Trophoblast cell (in vitro differentiated cells and primary cell): Measurements from ENCODE around the gene CFAP97.
A peak's percentile ranks its signal among the peaks of the same experiment; 100 is the strongest.

Experiments used
- DNase-seq, 2 donors: peaks; one replicate each; pipeline ENCODE4 v3.0.0-alpha.2; 2016
- H2AFZ ChIP-seq: 2 replicates; pipeline ENCODE4 v1.6.1; 2013; ENCODE audit warnings: low read length, moderate library complexity, mild to moderate bottlenecking; ENCODE audit not compliant: insufficient read depth, poor library complexity
- H2AK5ac ChIP-seq: 2 replicates; pipeline ENCODE4 v1.6.1; 2013; ENCODE audit warnings: mild to moderate bottlenecking, low read length
- H2BK120ac ChIP-seq: 2 replicates; pipeline ENCODE4 v1.6.1; 2013; ENCODE audit warnings: low read length, mild to moderate bottlenecking, moderate library complexity; ENCODE audit not compliant: insufficient read depth, poor library complexity
- H2BK12ac ChIP-seq: 2 replicates; pipeline ENCODE4 v1.6.1; 2013; ENCODE audit warnings: mild to moderate bottlenecking, low read length, moderate library complexity
- H2BK5ac ChIP-seq: 2 replicates; pipeline ENCODE4 v1.6.1; 2013; ENCODE audit warnings: low read length, low read depth, moderate library complexity, mild to moderate bottlenecking; ENCODE audit not compliant: poor library complexity
- H3K14ac ChIP-seq: 2 replicates; pipeline ENCODE4 v1.6.1; 2013; ENCODE audit warnings: mild to moderate bottlenecking, low read length
- H3K18ac ChIP-seq: 2 replicates; pipeline ENCODE4 v1.6.1; 2013; ENCODE audit warnings: mild to moderate bottlenecking, low read length
- H3K23ac ChIP-seq: 2 replicates; pipeline ENCODE4 v1.6.1; 2013; ENCODE audit warnings: low read length
- H3K27ac ChIP-seq: 2 replicates; pipeline ENCODE4 v1.5.1; 2013; ENCODE audit warnings: low read depth, mild to moderate bottlenecking, inconsistent platforms, low read length, moderate library complexity
- H3K27me3 ChIP-seq: 2 replicates; pipeline ENCODE4 v1.6.1; 2013; ENCODE audit warnings: inconsistent platforms, mild to moderate bottlenecking, low read length, moderate library complexity; ENCODE audit not compliant: insufficient read depth
- H3K36me3 ChIP-seq, 2 experiments: 1 replicate in 1 of 2; 2 replicates in 1 of 2; pipeline ENCODE4 v1.6.1; 2013; ENCODE audit warnings: low read length in 2 of 2, mild to moderate bottlenecking in 2 of 2, moderate library complexity in 1 of 2; ENCODE audit not compliant: insufficient read depth in 2 of 2, control insufficient read depth in 1 of 2
- H3K4ac ChIP-seq: 2 replicates; pipeline ENCODE4 v1.6.1; 2013; ENCODE audit warnings: low read depth, mild to moderate bottlenecking, low read length, moderate library complexity
- H3K4me1 ChIP-seq, 2 experiments: 1 replicate in 1 of 2; 2 replicates in 1 of 2; pipeline ENCODE4 v1.6.1; 2013; ENCODE audit warnings: low read length in 2 of 2, mild to moderate bottlenecking in 2 of 2, moderate library complexity in 1 of 2; ENCODE audit not compliant: insufficient read depth in 2 of 2, control insufficient read depth in 1 of 2
- H3K4me2 ChIP-seq: 2 replicates; pipeline ENCODE4 v1.6.1; 2013; ENCODE audit warnings: inconsistent platforms, mild to moderate bottlenecking, low read length, moderate library complexity
- H3K4me3 ChIP-seq: 2 replicates; pipeline ENCODE4 v1.5.1; 2013; ENCODE audit warnings: mild to moderate bottlenecking, low read depth, low read length, inconsistent platforms
- H3K79me1 ChIP-seq: one replicate; pipeline ENCODE4 v1.6.1; 2013; ENCODE audit warnings: low read length
- H3K79me2 ChIP-seq: 2 replicates; pipeline ENCODE4 v1.6.1; 2013; ENCODE audit warnings: low read length, mild to moderate bottlenecking; ENCODE audit not compliant: control insufficient read depth, insufficient read depth, poor library complexity
- H3K9ac ChIP-seq: 2 replicates; pipeline ENCODE4 v1.6.1; 2013; ENCODE audit warnings: mild to moderate bottlenecking, low read length
- H3K9me3 ChIP-seq: 2 replicates; pipeline ENCODE4 v1.6.1; 2013; ENCODE audit warnings: low read depth, mild to moderate bottlenecking, control low read depth, inconsistent platforms, low read length; ENCODE audit not compliant: insufficient read depth
- H4K12ac ChIP-seq: 2 replicates; pipeline ENCODE4 v1.6.1; 2013; ENCODE audit warnings: low read depth, mild to moderate bottlenecking, low read length, moderate library complexity
- H4K8ac ChIP-seq: 2 replicates; pipeline ENCODE4 v1.6.1; 2013; ENCODE audit warnings: low read depth, mild to moderate bottlenecking, low read length, moderate library complexity
- H4K91ac ChIP-seq: one replicate; pipeline ENCODE4 v1.6.1; 2013; ENCODE audit warnings: low read depth, mild to moderate bottlenecking, low read length, moderate library complexity
- WGBS: extraction: QIAGEN DNeasy Blood & Tissue Kit; methylation state at CpG from one replicate; pipeline ENCODE4 v1.1.7; 2013; ENCODE audit warnings: missing lambda C conversion rate; ENCODE audit not compliant: insufficient read length, insufficient coverage; ENCODE audit errors: extremely low coverage; 5-methylcytosine and 5-hydroxymethylcytosine counted together

The CFAP97 gene

GRCh38 chr4:185222598-185222997, 18.8 kb upstream of the CFAP97 start:
- Histone ChIP-seq H2BK5ac (no peak overlapping the region), H2AK5ac (no peak overlapping the region), H3K4me3 (no peak overlapping the region), H3K9ac (no peak overlapping the region), H3K79me1 (no peaks in the 10 kb centered on the region), H3K23ac (no peak overlapping the region), H3K27me3 (no peaks in the 10 kb centered on the region), H3K4me1 (no peaks in the 10 kb centered on the region), H3K4me2 (no peak overlapping the region), H4K91ac (no peak overlapping the region), H4K8ac (no peak overlapping the region), H2BK120ac (no peak overlapping the region), H3K14ac (no peak overlapping the region), H3K36me3 (peaks cover 0 to 2% of the 10 kb centered on the region in 2 experiments), H4K12ac (no peak overlapping the region), H2AFZ (no peak overlapping the region), H3K27ac (no peak overlapping the region), H3K79me2 (peaks cover 6% of the 10 kb centered on the region), H3K18ac (no peak overlapping the region), H2BK12ac (no peak overlapping the region), H3K9me3 (no peaks in the 10 kb centered on the region), H3K4ac (no peak overlapping the region)
- peak in 1 of 2 donors; percentile 33 for DNase-seq

DNA sequence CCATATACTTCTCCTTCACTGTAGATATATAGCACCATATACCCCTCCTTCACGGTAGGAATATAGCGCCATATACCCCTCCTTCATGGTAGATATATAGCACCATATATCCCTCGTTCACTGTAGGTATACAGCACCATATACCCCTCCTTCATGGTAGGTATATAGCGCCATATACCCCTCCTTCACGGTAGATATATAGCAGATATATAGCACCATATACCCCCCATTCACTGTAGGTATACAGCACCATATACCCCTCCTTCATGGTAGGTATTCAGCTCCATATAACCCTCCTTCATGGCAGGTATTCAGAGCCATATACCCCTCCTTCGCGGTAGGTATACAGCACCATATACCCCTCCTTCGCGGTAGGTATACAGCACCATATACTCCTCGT, 18.1 kb upstream of the CFAP97 start:
- Histone ChIP-seq H2AFZ (no peak overlapping the region), H3K4me1 (no peaks in the 10 kb centered on the region), H2BK120ac (no peak overlapping the region), H4K8ac (no peak overlapping the region), H3K4ac (no peak overlapping the region), H2BK5ac (no peak overlapping the region), H3K9me3 (no peaks in the 10 kb centered on the region), H2AK5ac (no peak overlapping the region), H3K36me3 (peaks cover 0 to 2% of the 10 kb centered on the region in 2 experiments), H3K27ac (no peak overlapping the region), H2BK12ac (no peak overlapping the region), H3K18ac (no peak overlapping the region), H4K12ac (no peak overlapping the region), H3K9ac (no peak overlapping the region), H3K4me2 (no peak overlapping the region), H3K79me1 (no peaks in the 10 kb centered on the region), H3K4me3 (no peak overlapping the region), H3K23ac (no peak overlapping the region), H3K27me3 (no peaks in the 10 kb centered on the region), H4K91ac (no peak overlapping the region), H3K14ac (no peak overlapping the region), H3K79me2 (peaks cover 6% of the 10 kb centered on the region)
- WGBS: no CpG with 5 or more reads among the region's 10 CpGs
- DNase-seq: no peak

DNA sequence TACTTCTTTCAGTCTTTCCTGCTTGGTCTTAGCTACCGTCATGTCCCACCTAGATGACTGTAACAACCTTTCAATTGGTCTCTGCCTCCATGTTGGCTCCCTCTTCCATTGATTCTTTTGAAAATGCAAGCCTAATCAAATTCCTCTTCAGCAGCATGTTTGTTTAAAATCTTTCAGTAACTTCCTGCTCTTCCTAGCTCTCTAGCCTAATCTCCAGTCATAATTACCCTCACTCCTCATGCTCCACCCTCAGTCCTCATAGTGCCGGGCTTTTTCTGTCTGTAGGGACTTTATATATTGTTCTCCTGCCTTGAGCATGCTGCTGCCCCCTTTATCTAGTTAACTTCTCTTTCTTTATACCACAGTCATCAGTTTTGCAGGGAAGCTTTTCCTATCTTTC, 17.7 kb upstream of the CFAP97 start:
- Histone ChIP-seq H4K91ac (no peak overlapping the region), H3K36me3 (peaks cover 0 to 2% of the 10 kb centered on the region in 2 experiments), H3K27ac (no peak overlapping the region), H3K79me2 (peaks cover 6% of the 10 kb centered on the region), H3K79me1 (no peaks in the 10 kb centered on the region), H2AK5ac (no peak overlapping the region), H3K4me2 (no peak overlapping the region), H3K23ac (no peak overlapping the region), H4K12ac (no peak overlapping the region), H2BK5ac (no peak overlapping the region), H3K4ac (no peak overlapping the region), H3K4me3 (no peak overlapping the region), H3K14ac (no peak overlapping the region), H3K4me1 (no peaks in the 10 kb centered on the region), H3K9ac (no peak overlapping the region), H3K18ac (no peak overlapping the region), H2BK120ac (no peak overlapping the region), H2AFZ (no peak overlapping the region), H3K27me3 (no peaks in the 10 kb centered on the region), H4K8ac (no peak overlapping the region), H3K9me3 (no peaks in the 10 kb centered on the region), H2BK12ac (no peak overlapping the region)
- no peak for DNase-seq
- no CpG with 5 or more reads among the region's 2 CpGs for WGBS

- DNase-seq: no peak
- Histone ChIP-seq H3K9me3 (no peaks in the 10 kb centered on the region), H3K9ac (no peak overlapping the region), H3K4me3 (no peak overlapping the region), H3K14ac (no peak overlapping the region), H3K18ac (no peak overlapping the region), H3K79me1 (no peaks in the 10 kb centered on the region), H3K79me2 (peaks cover 6% of the 10 kb centered on the region), H3K36me3 (peaks cover 0 to 2% of the 10 kb centered on the region in 2 experiments), H3K27ac (no peak overlapping the region), H3K23ac (no peak overlapping the region), H2AK5ac (no peak overlapping the region), H4K12ac (no peak overlapping the region), H2BK120ac (no peak overlapping the region), H3K4ac (no peak overlapping the region), H2AFZ (no peak overlapping the region), H4K8ac (no peak overlapping the region), H3K4me2 (no peak overlapping the region), H3K4me1 (no peaks in the 10 kb centered on the region), H4K91ac (no peak overlapping the region), H2BK12ac (no peak overlapping the region), H3K27me3 (no peaks in the 10 kb centered on the region), H2BK5ac (no peak overlapping the region)
- no CpG with 5 or more reads among the region's 3 CpGs for WGBS
These were observed 15.9 kb upstream of the CFAP97 start for GRCh38 chr4:185219551-185220344.
